Endothelial cell of hepatic sinusoid (primary cell): Measurements from ENCODE around the gene PRPSAP2.
"Not testable (repeated sequence)": the region's sequence is repeated elsewhere in the genome, so short reads cannot be mapped to it uniquely, and the experiment has no call there.

Experiments used
- in situ Hi-C: cut with HindIII; loops from 2 replicates; pipeline ENCODE4 v1.10.0; 2017; ENCODE audit warnings: low sequenced_read_pairs

PRPSAP2 gene

DNA sequence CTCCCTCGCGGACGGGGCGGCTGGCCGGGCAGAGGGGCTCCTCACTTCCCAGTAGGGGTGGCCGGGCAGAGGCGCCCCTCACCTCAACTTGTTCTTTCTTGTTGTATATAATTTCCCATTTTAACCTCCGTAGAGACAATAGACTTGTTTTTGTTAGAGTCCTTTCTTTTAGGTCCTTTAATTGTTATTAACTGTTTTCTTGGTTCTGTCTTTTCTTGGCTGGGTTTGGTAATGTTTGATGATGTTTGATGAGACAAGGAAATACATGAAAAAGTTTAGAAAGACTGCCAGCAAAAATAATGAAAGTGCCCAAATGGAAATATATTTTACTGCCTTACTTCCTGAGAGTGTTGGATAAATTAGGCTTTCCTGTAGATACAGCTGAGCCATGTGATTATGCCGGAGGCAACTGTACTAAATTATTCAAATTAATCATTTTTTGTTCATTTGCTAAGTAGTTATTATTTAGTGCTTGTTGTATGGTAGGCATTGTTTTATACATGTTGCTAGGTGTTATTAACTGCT lies 30.9 kb downstream of the PRPSAP2 start:
- in situ Hi-C loops: no loop called here

DNA sequence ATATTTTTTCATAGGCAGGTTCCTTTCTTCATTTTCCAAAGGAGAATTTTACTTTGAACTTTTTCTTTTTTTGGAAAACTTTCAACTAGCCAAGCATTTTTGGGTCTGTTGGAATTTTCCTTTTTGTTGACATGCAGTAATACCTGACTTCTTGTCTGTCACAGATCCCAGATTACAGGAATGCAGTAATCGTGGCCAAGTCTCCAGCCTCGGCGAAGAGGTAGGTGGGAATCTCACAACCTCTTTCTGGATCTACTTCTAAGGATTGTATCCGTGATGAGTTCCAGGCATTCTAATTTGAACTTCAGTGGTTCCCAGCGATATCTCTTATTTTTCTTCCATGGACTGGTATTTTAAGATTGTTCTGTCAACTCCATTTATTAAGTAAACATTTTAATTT lies 31.7 kb downstream of the PRPSAP2 start:
- in situ Hi-C loops: no loop called here

GRCh38 chr17:18891541-18891940 lies 33.6 kb downstream of the PRPSAP2 start:
- in situ Hi-C loops: no loop called here

DNA sequence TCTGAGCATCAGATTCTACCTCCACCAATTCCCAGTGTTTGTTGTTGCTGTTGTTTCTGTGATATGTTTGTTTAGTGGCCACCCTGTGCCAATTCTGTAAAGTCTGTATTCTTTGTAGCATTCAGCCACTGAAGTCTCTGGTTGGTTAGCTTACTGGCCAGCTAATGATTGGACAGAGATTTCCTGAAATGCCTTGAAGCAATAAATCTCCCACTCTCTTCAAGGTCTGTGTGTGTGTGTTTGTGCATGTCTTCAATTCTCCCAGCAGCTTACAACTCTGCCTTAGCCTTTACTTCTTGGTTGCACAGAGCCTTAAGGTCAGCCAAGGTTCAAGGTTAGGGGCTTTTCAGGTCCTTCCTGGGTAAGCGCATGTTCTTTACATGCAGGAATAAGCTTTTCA lies 38.2 kb downstream of the PRPSAP2 start:
- in situ Hi-C loops: no loop called here

GRCh38 chr17:18896947-18897346 lies 39.0 kb downstream of the PRPSAP2 start:
- in situ Hi-C loops: no loop called here

- in situ Hi-C loops: no loop called here
Observed at GRCh38 chr17:18904482-18904881, 46.6 kb downstream of the PRPSAP2 start.

DNA sequence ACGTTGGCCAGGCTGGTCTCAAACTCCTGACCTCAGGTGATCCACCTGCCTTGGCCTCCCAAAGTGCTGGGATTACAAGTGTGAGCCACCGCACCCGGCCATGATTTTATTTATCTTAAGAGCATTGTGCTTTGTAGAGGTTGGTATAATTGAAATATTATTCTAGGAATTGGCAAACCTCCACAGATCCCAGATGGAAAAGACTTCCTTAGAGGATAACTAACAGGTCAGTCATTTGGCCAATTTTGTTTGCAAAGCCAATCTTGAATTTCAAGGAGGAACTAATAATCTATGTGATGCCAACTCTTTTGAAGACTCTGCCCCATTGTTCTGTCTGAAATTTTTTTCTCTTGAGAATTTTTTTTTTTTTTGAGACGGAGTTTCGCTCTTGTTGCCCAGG lies 47.3 kb downstream of the PRPSAP2 start:
- in situ Hi-C loops: no loop called here

DNA sequence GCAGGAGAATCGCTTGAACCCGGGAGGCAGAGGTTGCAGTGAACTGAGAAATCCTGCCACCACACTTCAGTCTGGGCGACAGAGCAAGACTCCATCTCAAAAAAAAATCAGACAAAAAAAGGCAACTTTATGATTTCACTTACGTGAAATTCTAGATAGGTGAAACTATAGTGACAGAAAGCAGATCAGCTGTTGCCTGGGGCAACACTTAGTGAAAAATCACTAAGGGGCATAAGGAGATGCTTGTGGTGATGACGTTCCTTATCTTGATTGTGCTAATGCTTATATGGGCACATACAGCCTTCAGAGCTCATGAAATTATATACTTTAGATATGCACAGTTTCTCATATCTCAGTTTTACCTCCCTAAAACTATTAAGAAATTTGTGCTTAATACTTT lies 52.4 kb downstream of the PRPSAP2 start:
- in situ Hi-C loops: no loop called here

GRCh38 chr17:18910881-18911280 lies 53.0 kb downstream of the PRPSAP2 start:
- in situ Hi-C loops: no loop called here

GRCh38 chr17:18916816-18917500 lies 59.0 kb downstream of the PRPSAP2 start:
- in situ Hi-C loops: no loop called here

DNA sequence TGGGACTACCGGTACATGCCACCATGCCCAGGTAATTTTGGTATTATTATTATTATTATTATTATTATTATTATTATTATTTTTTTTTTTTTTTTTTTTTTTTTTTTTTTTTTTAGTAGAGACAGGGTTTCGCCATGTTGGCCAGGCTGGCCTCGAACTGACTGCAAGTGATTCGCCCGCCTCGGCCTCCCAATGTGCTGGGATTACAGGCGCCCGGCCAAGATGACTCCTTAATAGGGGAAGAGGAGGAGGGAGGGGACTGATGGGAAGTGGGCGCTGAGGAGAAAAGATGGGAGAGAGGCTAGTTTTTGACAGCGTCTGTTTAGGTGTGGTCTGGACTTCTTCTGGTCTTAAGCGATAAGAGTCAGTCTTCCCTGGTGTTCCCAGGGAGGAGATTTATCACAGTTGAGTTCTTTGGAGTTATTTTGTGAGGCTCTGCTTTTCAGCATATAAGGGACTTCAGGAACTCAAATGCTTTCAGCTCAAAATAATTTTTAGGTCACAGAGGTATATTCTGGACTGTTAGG lies 59.6 kb downstream of the PRPSAP2 start:
- in situ Hi-C loops: no loop called here

DNA sequence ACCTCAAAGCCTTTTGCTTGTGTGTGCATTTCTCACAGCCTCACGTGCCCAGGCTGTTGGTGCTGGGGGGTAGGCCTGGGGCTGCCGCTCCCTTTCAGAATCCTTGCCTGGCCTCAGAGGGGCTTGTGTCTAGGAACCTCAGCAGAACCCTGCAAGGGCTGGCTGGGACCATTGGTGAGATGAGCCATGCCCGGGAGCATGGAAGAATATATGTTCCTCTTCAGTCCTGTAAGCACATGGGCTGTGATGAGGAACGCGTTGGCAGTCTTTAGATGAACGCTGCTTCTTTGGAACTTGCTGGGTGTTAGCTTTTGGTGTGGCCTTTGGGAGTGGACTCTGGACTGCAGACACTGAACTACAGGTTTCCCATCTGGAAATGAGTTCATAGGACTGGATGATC lies 62.0 kb downstream of the PRPSAP2 start:
- in situ Hi-C loops: no loop called here

DNA sequence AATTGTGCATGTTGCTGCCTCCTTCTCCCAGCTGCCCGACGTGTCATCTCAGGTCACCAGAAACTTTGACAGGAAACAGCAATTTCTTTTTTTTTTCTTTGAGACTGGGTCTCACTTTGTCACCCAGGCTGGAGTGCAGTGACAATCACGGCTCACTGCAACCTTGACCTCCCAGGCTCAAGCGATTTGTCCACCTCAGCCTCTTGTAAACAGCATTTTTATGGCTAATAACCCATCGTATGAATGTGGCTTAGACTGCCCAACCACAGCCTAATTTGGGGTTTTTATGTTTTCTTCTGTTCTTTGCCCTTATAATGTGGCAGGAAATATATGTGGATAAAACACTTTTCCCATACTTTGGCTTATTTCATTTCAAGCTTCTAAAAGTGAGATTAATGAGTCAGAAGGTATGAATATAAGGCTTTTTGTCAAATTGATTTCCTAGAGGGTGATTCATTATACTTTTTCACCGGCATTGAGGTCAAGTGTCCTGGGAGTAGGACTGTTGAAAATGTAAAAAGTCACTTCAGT lies 63.0 kb downstream of the PRPSAP2 start:
- in situ Hi-C loops: no loop called here

DNA sequence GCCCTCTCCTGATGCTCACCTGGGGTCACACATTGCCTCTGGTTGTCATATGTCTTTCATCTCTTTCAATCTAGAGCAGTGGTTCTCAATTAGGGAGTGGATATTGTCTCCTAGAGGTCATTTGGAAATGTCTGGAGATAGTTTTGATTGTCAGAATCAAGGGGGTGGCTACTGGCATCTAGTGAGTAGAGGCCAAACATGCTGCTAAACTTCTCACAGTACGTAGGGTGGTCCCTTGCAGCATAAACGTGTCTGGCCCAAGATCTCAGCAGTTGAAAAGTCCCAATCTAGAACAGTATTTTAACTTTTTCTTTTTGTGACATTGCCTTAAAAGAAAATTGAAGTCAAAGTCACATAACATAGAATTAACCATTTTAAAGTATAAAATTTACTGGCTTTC lies 63.6 kb downstream of the PRPSAP2 start:
- in situ Hi-C loops: no loop called here

- in situ Hi-C loops: no loop called here
Observed at GRCh38 chr17:18921912-18922451, 64.1 kb downstream of the PRPSAP2 start.

DNA sequence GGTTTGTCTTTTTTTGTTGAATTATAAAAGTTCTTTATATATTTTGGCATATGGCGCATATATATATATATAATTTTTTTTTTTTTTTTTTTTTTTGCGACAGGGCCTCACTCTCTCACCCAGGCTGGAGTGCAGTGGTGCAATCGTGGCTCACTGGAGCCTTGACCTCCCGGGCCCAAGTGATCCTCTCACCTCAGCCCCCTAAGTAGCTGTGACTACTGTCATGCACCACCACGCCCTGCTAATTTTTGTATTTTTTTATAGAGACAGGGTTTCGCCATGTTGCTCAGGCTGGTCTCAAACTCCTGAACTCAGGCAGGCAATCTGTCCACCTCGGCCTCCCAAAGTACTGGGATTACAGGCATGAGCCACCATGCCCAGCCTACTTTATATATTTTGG lies 64.7 kb downstream of the PRPSAP2 start:
- in situ Hi-C loops: not testable (repeated sequence)

DNA sequence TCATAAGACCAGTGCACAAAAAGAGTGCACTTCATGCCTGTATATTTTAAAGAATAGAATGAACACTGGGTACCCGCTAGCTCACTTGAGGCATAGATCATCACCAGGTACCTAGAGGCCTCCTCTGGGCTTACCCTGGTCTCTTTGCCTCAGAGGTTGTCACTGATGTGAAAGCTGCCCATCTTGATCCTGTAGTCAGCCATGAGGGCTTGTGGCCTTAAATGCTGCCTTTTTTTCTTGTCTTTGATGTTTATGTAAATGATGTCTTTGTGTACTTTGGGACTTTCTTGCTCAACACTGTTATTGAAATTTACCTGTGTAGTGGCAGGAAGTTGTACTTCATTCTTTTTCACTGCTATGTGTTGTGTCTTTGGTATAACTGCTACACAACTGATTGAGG lies 67.3 kb downstream of the PRPSAP2 start:
- in situ Hi-C loops: no loop called here

- in situ Hi-C loops: no loop called here
Observed at GRCh38 chr17:18928628-18929125, 70.7 kb downstream of the PRPSAP2 start.

- in situ Hi-C loops: no loop called here
Observed at GRCh38 chr17:18932360-18933055, 74.6 kb downstream of the PRPSAP2 start.

DNA sequence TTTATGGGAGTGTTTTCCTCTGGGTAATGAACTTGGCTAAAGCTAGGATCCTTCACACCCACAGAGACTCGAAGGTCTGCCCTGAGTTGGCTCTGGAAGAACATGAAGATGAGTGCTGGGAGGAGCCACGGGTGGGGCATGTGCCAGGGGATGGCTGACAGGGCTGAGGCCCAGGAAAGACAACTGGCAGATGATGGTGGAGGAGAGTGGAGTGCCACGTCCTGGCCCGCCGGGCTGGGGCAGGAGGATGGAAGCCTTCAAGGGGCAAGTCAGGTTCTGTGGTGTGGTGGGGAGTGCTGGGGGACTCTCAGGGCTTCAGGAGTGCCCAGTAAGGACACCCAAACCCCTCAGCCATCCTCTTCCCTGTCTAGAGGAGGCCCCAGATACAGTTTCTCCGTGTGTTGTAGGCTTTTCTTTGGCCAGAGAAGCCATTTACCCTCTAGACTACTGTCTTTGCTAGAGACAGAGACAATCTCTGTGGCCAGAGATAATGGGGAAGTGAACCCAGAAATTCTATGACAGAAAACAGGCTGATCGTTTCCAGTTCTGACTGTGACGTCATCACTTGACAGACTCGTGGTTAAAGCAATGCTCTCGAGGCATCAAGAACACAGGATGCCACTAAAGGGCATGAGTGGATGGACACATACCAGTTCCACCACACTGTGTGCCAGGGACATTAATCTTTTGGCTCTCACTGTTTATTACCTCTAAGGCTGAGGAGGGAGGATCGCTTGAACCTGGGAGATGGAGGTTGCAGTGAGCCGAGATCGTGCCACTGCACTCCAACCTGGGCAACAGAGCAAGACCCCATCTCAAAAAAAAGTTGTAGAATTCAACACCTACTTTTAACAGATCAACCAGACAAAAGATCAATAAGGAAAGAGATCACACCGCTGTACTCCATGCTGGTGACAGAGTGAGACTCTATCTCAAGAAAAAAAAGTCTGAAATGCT lies 75.4 kb downstream of the PRPSAP2 start:
- in situ Hi-C loops: no loop called here
